Upper lobe of left lung (tissue), 4 donors: ENCODE data around the gene FAM83F.

ENCODE experiments used
- CTCF ChIP-seq, 6 experiments: fragments of 450-650 bp in 4 of 6; fragments of 200-600 bp in 2 of 6; sonication (generic) in 2 of 6; IDR thresholded peaks; one replicate each; pipeline ENCODE4 v1.5.1; 2016 to 2019; ENCODE audit warnings: antibody characterized with exemption in 6 of 6
- EP300 ChIP-seq, 4 donors: sonication (generic); formaldehyde crosslinking; IDR thresholded peaks; one replicate each; pipeline ENCODE4 v1.5.1; 2017; ENCODE audit warnings: antibody characterized with exemption in 4 of 4, control low read depth in 2 of 4
- POLR2A ChIP-seq, 4 donors: fragments of 450-650 bp; IDR thresholded peaks; one replicate each; pipeline ENCODE4 v1.5.1; 2016 to 2017; ENCODE audit warnings: antibody characterized with exemption in 4 of 4, mild to moderate bottlenecking in 2 of 4
- POLR2AphosphoS5 ChIP-seq, 2 donors: sonication (generic); formaldehyde crosslinking; IDR thresholded peaks; one replicate each; pipeline ENCODE4 v1.5.1; 2017; ENCODE audit warnings: antibody characterized with exemption in 2 of 2

GRCh38 chr22:39972641-39973040 lies 22.1 kb upstream of the FAM83F start:
- TF ChIP-seq CTCF (IDR thresholded peaks at IDR 0.05) = no peak
- TF ChIP-seq POLR2A (IDR thresholded peaks at IDR 0.05) = no peak
- no peak for TF ChIP-seq POLR2AphosphoS5 (IDR thresholded peaks at IDR 0.05)
- no peak for TF ChIP-seq EP300 (IDR thresholded peaks at IDR 0.05)
